22Rv1 (cell line): ENCODE data around the gene B3GNT4.
"Not testable (repeated sequence)": the region's sequence is repeated elsewhere in the genome, so short reads cannot be mapped to it uniquely, and the experiment has no call there.

ENCODE experiments used
- H3K27ac ChIP-seq: fragments of 450-650 bp; 2 replicates; pipeline ENCODE4 v1.5.1; 2017
- ZFX ChIP-seq: fragments of 450-650 bp; IDR thresholded peaks from 2 replicates; pipeline ENCODE4 v1.6.1; 2017; ENCODE audit warnings: antibody characterized with exemption, borderline replicate concordance
- TF ChIP-seq, protein P1 (sequence below): fragments of 450-650 bp; IDR thresholded peaks from 2 replicates; pipeline ENCODE4 v1.5.1; 2017; ENCODE audit warnings: mild to moderate bottlenecking

The B3GNT4 gene

DNA sequence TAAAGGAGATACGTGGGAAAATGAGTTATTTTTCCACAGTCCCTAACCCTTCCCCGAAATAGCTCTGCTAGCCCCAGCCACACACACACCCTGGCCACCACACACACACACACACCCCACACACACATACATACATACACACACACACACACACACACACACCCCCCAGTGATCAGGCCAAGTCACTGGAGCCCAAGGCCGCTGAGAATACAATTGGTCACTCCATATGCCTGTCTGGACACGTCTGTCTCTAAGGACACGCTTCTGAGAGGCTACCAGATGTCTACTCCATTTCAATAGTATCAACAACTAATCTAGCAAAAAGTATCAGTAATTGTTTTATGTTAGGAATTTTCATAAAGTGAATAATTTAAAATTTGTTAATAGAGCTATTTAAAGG, 35.4 kb downstream of the B3GNT4 start:
- TF ChIP-seq, protein P1, sequence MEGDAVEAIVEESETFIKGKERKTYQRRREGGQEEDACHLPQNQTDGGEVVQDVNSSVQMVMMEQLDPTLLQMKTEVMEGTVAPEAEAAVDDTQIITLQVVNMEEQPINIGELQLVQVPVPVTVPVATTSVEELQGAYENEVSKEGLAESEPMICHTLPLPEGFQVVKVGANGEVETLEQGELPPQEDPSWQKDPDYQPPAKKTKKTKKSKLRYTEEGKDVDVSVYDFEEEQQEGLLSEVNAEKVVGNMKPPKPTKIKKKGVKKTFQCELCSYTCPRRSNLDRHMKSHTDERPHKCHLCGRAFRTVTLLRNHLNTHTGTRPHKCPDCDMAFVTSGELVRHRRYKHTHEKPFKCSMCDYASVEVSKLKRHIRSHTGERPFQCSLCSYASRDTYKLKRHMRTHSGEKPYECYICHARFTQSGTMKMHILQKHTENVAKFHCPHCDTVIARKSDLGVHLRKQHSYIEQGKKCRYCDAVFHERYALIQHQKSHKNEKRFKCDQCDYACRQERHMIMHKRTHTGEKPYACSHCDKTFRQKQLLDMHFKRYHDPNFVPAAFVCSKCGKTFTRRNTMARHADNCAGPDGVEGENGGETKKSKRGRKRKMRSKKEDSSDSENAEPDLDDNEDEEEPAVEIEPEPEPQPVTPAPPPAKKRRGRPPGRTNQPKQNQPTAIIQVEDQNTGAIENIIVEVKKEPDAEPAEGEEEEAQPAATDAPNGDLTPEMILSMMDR: no peak
- no peak for TF ChIP-seq ZFX
- H3K27ac ChIP-seq: no peak overlapping the region

DNA sequence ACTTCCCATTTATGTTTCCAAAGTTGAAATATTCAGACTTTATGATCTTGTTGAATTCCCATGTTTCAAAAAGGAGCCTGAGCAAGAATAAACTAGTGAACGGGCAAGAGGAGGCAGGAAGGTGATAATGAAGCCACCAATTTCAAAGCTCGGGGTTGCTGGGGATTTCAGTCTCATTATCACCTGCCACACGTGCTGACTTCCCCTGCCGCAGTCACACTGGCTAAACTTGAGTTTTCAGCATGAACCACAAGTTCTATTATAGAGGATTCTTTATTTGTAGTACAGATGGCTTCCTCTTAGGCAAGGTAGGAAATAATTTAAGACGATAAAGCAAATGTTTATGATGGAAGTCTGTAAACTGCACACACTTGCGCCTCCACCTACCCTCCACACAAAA, 40.5 kb downstream of the B3GNT4 start:
- no peak overlapping the region for H3K27ac ChIP-seq
- TF ChIP-seq, protein P1: no peak
- TF ChIP-seq ZFX: no peak

DNA sequence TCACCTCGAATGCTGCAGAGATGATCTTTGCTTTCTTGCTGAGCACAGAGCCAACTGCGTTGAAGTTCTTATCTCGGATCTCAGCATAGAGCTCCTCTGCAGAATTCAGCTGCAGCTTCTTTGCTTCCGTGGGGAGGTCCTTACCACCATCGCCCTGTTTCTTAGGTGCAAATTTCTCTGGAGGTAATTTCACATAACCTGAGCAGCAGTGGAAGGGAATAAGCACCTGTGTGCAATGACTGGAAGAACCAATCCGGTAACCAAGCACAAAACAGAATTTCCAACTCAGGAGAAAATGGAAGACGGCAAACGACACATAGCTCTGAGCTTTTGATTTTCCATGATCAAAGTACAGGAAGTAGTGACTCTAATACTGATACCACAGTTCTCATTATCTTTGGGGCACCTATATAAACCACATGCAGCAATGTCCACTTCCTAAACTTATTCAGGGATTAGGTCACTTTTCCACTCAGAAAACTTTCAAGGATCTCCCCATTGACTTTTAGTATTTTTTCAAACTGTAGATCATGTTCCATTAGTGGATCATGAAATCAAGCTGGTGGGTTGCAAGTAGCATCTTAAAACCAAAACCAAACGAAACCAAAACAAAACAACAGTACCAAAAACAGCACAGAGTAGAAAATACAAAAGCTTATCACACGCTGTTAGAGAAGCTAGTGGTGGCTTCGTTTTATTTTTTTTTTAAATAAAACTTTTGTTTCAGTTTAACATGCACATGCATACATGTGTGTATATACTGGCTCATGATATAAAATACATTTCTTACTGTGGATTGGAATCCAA, 41.3 kb downstream of the B3GNT4 start:
- TF ChIP-seq ZFX: no peak
- TF ChIP-seq, protein P1: no peak
- H3K27ac ChIP-seq: no peak overlapping the region

DNA sequence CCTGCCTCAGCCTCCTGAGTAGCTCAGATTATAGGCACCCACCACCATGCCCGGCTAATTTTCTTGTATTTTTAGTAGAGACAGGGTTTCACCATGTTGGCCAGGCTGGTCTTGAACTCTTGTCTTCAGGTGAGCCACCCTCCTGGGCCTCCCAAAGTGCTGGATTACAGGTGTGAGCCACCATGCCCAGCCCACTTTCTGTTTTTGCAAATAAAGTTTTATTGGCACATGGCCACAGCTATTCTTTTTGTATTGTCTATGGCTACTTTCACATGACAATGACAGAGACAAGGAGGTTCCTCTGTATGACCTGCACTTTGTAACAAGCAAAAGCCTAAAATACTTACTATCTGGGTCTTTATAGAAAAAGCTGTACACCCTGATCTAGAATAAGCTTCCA, 42.0 kb downstream of the B3GNT4 start:
- H3K27ac ChIP-seq: no peak overlapping the region
- TF ChIP-seq, protein P1: no peak
- no peak for TF ChIP-seq ZFX

DNA sequence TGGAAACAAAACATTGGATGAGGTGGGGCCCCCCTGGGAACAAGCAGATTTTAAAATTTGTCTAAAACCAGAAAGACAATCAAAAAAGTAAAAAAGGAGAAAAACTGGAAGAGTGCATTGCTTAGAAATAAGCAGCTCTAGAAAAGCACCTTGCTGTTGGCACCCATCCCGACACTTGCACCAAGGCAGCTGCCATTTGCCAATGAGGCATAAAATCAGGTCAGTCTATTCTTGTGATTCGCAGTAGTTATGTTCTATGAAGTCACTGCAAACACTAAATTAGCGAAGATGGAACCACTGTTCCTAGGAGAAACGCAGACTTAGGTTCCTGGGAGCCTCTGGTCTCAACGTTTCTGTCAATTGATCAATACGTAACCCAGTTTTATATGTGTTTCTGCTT, 46.5 kb downstream of the B3GNT4 start:
- TF ChIP-seq, protein P1: no peak
- TF ChIP-seq ZFX: no peak
- H3K27ac ChIP-seq: no peak overlapping the region

DNA sequence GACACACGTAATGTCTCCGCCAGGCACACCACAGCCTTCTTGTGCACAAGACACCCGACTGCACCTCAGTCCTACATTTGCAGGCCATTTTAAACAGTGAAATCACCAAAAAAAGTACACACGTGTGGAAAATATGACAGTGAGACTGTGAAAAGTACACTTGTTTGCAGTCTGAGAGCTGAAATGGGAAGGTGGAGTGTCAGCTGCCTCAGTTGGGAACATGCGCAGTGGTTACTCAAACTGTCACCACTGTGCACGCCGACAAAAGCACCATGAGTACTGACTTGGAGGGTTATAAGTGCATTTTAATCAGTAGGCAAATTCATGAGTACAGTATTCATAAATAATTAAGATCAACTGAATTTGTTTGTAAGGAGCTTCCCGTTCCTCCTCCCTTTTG, 47.0 kb downstream of the B3GNT4 start:
- no peak overlapping the region for H3K27ac ChIP-seq
- TF ChIP-seq, protein P1: no peak
- no peak for TF ChIP-seq ZFX

DNA sequence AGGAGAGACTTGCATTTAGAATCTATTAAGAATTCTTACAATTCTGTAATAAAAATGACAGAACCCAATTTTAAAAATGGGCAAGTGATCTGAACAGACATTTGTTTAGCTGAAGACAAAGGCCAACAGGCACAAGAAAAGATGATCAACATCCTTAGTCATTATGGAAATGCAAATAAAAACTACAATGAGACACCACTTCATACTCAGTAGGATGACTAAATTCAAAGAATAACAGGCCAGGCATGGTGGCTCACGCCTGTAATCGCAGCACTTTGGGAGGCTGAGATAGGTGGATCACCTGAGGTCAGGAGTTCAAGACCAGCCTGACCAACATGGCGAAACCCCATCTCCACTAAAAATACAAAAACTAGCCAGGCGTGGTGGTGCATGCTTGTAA, 55.0 kb downstream of the B3GNT4 start:
- H3K27ac ChIP-seq: not testable (repeated sequence)
